HepG2 (cell line): ENCODE results near the gene FUT4. TPM values are rescaled to one million over a fixed set of nuclear protein-coding genes. Genes with fewer than 3 reads are reported as not detected.
A peak's percentile ranks its signal among the peaks of the same experiment; 100 is the strongest.

ENCODE experiments used
- HDAC1 ChIP-seq: sonication (generic); formaldehyde crosslinking; IDR thresholded peaks from 2 replicates; pipeline ENCODE4 v1.5.1; 2020; ENCODE audit warnings: mild to moderate bottlenecking, missing genetic modification reagents
- HNF4A ChIP-seq: sonication (generic); formaldehyde crosslinking; IDR thresholded peaks from 2 replicates; pipeline ENCODE4 v1.4.0; 2020; ENCODE audit warnings: missing genetic modification reagents
- MNT ChIP-seq: fragments of 450-650 bp; IDR thresholded peaks from 2 replicates; pipeline ENCODE4 v1.6.1; 2016
- PRDM4 ChIP-seq: sonication (generic); formaldehyde crosslinking; IDR thresholded peaks from 2 replicates; pipeline ENCODE4 v1.9.0; 2021; ENCODE audit warnings: missing genetic modification reagents, borderline replicate concordance
- RBM22 ChIP-seq: fragments of 200-400 bp; formaldehyde crosslinking; optimal IDR thresholded peaks from 2 replicates; pipeline ENCODE3; 2017; ENCODE audit warnings: mild to moderate bottlenecking, low read length, moderate library complexity
- SALL1 ChIP-seq: sonication (generic); formaldehyde crosslinking; IDR thresholded peaks from 2 replicates; pipeline ENCODE4 v1.8.0; 2022; ENCODE audit warnings: mild to moderate bottlenecking, missing genetic modification reagents
- SAP130 ChIP-seq: IDR thresholded peaks from 2 replicates; pipeline ENCODE4 v1.6.1; 2016; ENCODE audit warnings: low read depth
- SOX5 ChIP-seq: IDR thresholded peaks from 2 replicates; pipeline ENCODE4 v1.6.1; 2016; ENCODE audit warnings: borderline replicate concordance
- SOX6 ChIP-seq, 2 experiments: fragments of 450-650 bp in 1 of 2; sonication (generic) in 1 of 2; formaldehyde crosslinking in 1 of 2; IDR thresholded peaks; 2 replicates each; pipeline versions ENCODE4 v1.4.0 to v1.6.1; 2017 to 2020; ENCODE audit warnings: antibody characterized with exemption in 1 of 2, mild to moderate bottlenecking in 1 of 2, missing genetic modification reagents in 1 of 2
- YEATS4 ChIP-seq: sonication (generic); formaldehyde crosslinking; IDR thresholded peaks from 2 replicates; pipeline ENCODE4 v1.4.0; 2020; ENCODE audit warnings: missing genetic modification reagents, borderline replicate concordance
- ZBTB20 ChIP-seq: sonication (generic); formaldehyde crosslinking; IDR thresholded peaks from 2 replicates; pipeline ENCODE4 v1.8.1; 2023; ENCODE audit warnings: missing genetic modification reagents, low read depth, mild to moderate bottlenecking, borderline replicate concordance
- ZSCAN12 ChIP-seq: sonication (generic); formaldehyde crosslinking; IDR thresholded peaks from 2 replicates; pipeline ENCODE4 v1.9.0; 2021; ENCODE audit warnings: mild to moderate bottlenecking, missing genetic modification reagents
- polyA plus RNA-seq, 8 experiments: library from polyadenylated mRNA; depleted of rRNA in 3 of 8; stranded (reverse) in 7 of 8; unstranded in 1 of 8; fragments of >200 nt; fragmentation: Illumina TruSeq in 4 of 8; extraction: Trizol in 4 of 8; gene quantifications; 2 replicates each; pipeline versions ENCODE4 v1.2.1 to v1.2.3, GENCODE V29; 2011 to 2016; ENCODE audit warnings: low read depth in 4 of 8, missing spikeins in 1 of 8, mixed read lengths in 1 of 8; ENCODE audit not compliant: insufficient read depth in 1 of 8
- total RNA-seq, 5 experiments: library from RNA; depleted of rRNA; stranded (reverse); fragments of >200 nt; fragmentation: Illumina TruSeq; extraction: Trizol; gene quantifications; 2 replicates each; pipeline ENCODE4 v1.2.3, GENCODE V29; 2016; ENCODE audit warnings: low read depth in 1 of 5

FUT4 gene
- total and polyA plus RNA-seq, 2 of the 13 experiments (the other 11 are each of a cell fraction or from before 2014, with no cell fraction given): 0.28 to 0.60 TPM

- TF ChIP-seq MNT (peak; percentile 85), ZSCAN12 (0 out of 2 replicates have a peak, but pooled peaks have one; percentile 71), SALL1 (CRISPR knock-in tag) (peak; percentile 28; the same call in 1 of the 2 replicates), HDAC1 (CRISPR knock-in tag) (0 out of 2 replicates have a peak, but pooled peaks have one; percentile 26), SOX5 (CRISPR knock-in tag) (peak; percentile 15; the same call in 1 of the 2 replicates), HNF4A (CRISPR knock-in tag) (peak; percentile 54; the same call in 1 of the 2 replicates), SAP130 (CRISPR knock-in tag) (peak; percentile 59), YEATS4 (CRISPR knock-in tag) (peak; percentile 32; the same call in 1 of the 2 replicates), ZBTB20 (CRISPR knock-in tag) (peak; percentile 60), SOX6 (IDR thresholded peaks at IDR 0.05) (no peak), SOX6 (CRISPR knock-in tag; IDR thresholded peaks at IDR 0.05) (peak; percentile 76), RBM22 (no peak), PRDM4 (CRISPR knock-in tag) (no peak)
- TF ChIP-seq, all 625 proteins: peak for 31
These were observed 27.0 kb upstream of the FUT4 start (continued) for GRCh38 chr11:94516725-94517124.
